Cardiac muscle cell (in vitro differentiated cells and primary cell): ENCODE results near the gene KLF3. TPM values are rescaled to one million over a fixed set of nuclear protein-coding genes. Genes with fewer than 3 reads are reported as not detected.

Experiments used
- DNase-seq, 2 donors: peaks; one replicate each; pipeline versions ENCODE4 v3.0.0 to v3.0.0-alpha.2; 2010 to 2017; ENCODE audit warnings: low read depth in 1 of 2, low spot score in 1 of 2
- H3K27ac ChIP-seq: fragments of 200-600 bp; sonication (generic); 2 replicates; pipeline ENCODE4 v1.5.1; 2016
- H3K27me3 ChIP-seq: fragments of 200-600 bp; sonication (generic); 2 replicates; pipeline ENCODE4 v1.6.0; 2016; ENCODE audit warnings: control low read depth
- H3K36me3 ChIP-seq: fragments of 200-600 bp; sonication (generic); 2 replicates; pipeline ENCODE4 v1.5.1; 2016; ENCODE audit warnings: control low read depth
- H3K4me1 ChIP-seq: fragments of 200-600 bp; sonication (generic); 2 replicates; pipeline ENCODE4 v1.8.1; 2017; ENCODE audit warnings: low read depth, mild to moderate bottlenecking, mixed run types
- H3K4me3 ChIP-seq: fragments of 200-600 bp; sonication (generic); 2 replicates; pipeline ENCODE4 v1.5.1; 2016; ENCODE audit warnings: mild to moderate bottlenecking
- H3K9me3 ChIP-seq: fragments of 200-600 bp; sonication (generic); 2 replicates; pipeline ENCODE4 v1.5.1; 2017; ENCODE audit warnings: low read depth, mild to moderate bottlenecking, control low read depth
- CTCF ChIP-seq: IDR thresholded peaks from 2 replicates; pipeline ENCODE4 v1.5.1; 2012; ENCODE audit warnings: low read depth, mild to moderate bottlenecking, low read length
- polyA plus RNA-seq: library from polyadenylated mRNA; unstranded; fragments of >200 nt; fragmentation: Nextera tagmentation; extraction: Ambion mirVana; gene quantifications from 2 replicates; pipeline ENCODE4 v1.2.1, GENCODE V29; 2016
- total RNA-seq: library from RNA; depleted of rRNA; stranded (reverse); fragments of >200 nt; gene quantifications from 2 replicates; pipeline ENCODE4 v1.2.3, GENCODE V29; 2016

Gene KLF3
- total and polyA plus RNA-seq, 2 experiments from 2014 or later = 11.5 to 14.9 TPM

DNA sequence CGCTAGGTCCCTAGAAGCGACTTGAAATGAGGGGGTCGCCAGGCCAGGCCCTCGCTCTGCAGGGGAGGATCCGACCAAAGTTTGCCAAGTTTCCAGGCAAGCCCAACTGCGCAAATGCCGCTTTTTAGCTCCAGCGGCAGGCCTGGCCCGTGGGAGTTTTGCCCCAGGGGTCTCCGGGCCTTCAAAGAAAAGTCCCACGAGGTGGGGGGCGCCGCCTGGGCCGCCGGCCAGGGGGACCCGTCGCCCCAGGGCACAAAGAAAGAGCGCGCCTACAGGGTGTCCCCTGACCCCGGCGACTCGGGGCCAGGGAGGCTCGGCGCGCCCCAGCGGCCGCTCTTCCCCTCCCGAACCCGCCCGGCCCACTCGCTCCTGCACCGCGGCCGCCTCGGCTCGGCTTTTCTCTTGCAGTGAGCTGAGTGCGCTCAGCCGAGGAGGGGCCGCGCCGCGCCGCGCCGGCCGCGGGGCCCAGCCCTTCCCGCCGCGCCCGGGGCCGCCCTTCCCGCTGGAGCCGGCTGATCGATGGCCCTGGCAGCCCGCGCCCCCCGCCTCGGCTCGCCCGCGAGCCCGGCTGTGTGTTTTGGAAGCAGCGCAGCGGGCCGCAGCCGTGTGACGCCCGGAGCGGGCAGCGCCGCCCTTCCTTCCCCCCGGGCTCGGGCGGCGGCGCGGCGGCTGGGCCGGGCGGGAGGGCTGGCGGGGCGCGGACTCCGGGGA, 754 bp upstream of the KLF3 start:
- peak overlapping the region; percentile 65 for H3K4me3 ChIP-seq
- H3K27me3 ChIP-seq = no peaks in the 10 kb centered on the region
- peak; percentile 57 to 87 for DNase-seq
- no peaks in the 10 kb centered on the region for H3K9me3 ChIP-seq
- peak overlapping the region; percentile 95 for H3K27ac ChIP-seq
- no peaks in the 10 kb centered on the region for H3K36me3 ChIP-seq
- H3K4me1 ChIP-seq = peaks cover 25% of the 10 kb centered on the region
- TF ChIP-seq CTCF = no peak

DNA sequence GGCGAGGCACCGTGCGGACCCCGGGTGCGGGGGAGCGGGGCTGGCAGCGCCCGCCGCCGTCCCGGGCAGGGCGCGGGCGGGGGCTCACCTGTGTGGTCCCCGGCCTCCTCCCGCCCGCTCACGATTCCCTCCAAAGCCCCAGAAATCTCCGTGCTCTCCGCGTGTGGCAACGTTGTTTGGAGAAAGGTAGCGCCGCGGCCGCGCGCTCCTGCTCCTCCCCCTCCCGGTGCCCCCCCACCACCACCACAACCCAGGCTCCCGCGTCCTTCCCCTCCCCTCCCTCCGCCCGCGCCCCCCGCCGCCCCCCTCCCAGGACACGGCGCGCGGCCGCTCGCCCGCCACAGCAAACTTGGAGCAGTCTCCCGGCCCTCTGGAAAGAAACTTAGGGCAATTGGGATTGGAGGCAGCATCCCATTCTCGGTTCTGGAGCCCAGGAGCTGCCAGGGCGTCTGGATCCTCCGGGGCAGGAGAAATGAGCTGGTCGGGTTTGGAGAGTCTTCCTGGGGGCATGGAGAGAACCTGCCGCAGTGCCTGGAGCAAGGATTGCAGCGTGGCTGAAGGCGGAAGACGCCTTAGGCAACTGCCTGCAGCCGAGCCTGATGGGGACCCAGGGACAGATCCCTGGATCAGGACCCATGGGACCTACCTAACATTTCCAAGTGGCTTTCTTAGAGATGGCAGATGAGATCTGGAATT, 855 bp downstream of the KLF3 start:
- Histone ChIP-seq H3K4me3 (peak overlapping the region; percentile 94), H3K36me3 (no peaks in the 10 kb centered on the region), H3K27me3 (no peaks in the 10 kb centered on the region), H3K4me1 (peaks cover 29% of the 10 kb centered on the region), H3K9me3 (no peaks in the 10 kb centered on the region), H3K27ac (peak overlapping the region; percentile 92)
- no peak for TF ChIP-seq CTCF
- DNase-seq = peak; percentile 66 to 71

GRCh38 chr4:38665551-38666411, 1.8 kb downstream of the KLF3 start:
- Histone ChIP-seq H3K4me1 (peaks cover 33% of the 10 kb centered on the region), H3K27ac (peak overlapping the region; percentile 83), H3K4me3 (peak overlapping the region; percentile 94), H3K36me3 (no peaks in the 10 kb centered on the region), H3K27me3 (no peaks in the 10 kb centered on the region), H3K9me3 (no peaks in the 10 kb centered on the region)
- TF ChIP-seq CTCF = no peak
- DNase-seq = no peak

- H3K36me3 ChIP-seq = no peaks in the 10 kb centered on the region
- DNase-seq = no peak
- no peaks in the 10 kb centered on the region for H3K9me3 ChIP-seq
- no peaks in the 10 kb centered on the region for H3K27me3 ChIP-seq
- TF ChIP-seq CTCF = no peak
- peak overlapping the region; percentile 83 for H3K27ac ChIP-seq
- peaks cover 37% of the 10 kb centered on the region for H3K4me1 ChIP-seq
- peak overlapping the region; percentile 94 for H3K4me3 ChIP-seq
Observed at GRCh38 chr4:38666766-38667084, 2.7 kb downstream of the KLF3 start.

- Histone ChIP-seq H3K27me3 (no peaks in the 10 kb centered on the region), H3K4me1 (peaks cover 42% of the 10 kb centered on the region), H3K9me3 (no peaks in the 10 kb centered on the region), H3K27ac (peak overlapping the region; percentile 83), H3K36me3 (no peaks in the 10 kb centered on the region), H3K4me3 (peak overlapping the region; percentile 94)
- DNase-seq = peak; percentile 79 to 99
- peak; percentile 7 for TF ChIP-seq CTCF
Observed at GRCh38 chr4:38667085-38667893, 3.3 kb downstream of the KLF3 start.
